MM.1S (cell line): Measurements from ENCODE around the gene KRTAP13-2.

Source experiments
- CTCF ChIP-seq: fragments of 300-600 bp; sonication (generic); IDR thresholded peaks from 2 replicates; pipeline ENCODE4 v1.5.1; 2016; ENCODE audit warnings: antibody characterized with exemption, low read length, mixed read lengths
- EZH2 ChIP-seq: fragments of 300-600 bp; sonication (generic); optimal IDR thresholded peaks from 2 replicates; pipeline ENCODE3; 2017; ENCODE audit warnings: low read depth, mild to moderate bottlenecking, antibody characterized with exemption, low read length, mixed read lengths
- EZH2phosphoT487 ChIP-seq: fragments of 300-600 bp; sonication (generic); IDR thresholded peaks from 2 replicates; pipeline ENCODE4 v1.6.1; 2018; ENCODE audit warnings: antibody characterized with exemption, low read length

DNA sequence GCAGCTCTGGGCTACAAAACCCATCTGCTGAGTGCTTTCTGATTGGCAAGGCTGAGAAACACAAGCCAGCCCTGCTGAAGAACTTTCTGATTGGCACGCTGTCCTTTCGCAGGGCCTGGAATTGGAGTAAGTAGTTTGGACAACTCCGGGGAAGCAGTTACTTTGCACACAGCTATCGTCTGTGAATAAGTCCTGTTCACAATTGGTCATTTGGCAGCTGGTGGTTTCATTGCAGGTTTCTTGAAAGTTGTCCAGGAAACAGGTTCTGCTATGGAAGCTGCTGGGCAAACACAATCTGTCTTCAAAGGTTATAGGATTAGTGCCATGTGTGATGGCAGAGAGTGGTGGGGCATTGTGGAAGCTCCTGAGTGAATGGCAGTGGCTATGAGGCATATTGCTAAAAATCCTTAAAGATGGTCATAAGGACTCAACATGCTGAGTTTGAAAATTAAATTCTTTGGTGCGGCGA, 34.8 kb downstream of the KRTAP13-2 start, which contains the start of gene KRTAP27-1:
- no peak for TF ChIP-seq EZH2
- no peak for TF ChIP-seq CTCF
- no peak for TF ChIP-seq EZH2phosphoT487
